Prostate gland (tissue), 2 donors: Measurements from ENCODE around the gene RAB28. TPM values are rescaled to one million over a fixed set of nuclear protein-coding genes. Genes with fewer than 3 reads are reported as not detected.

ENCODE experiments used
- DNase-seq: peaks from one replicate; pipeline ENCODE4 v3.0.0-alpha.2; 2019; ENCODE audit warnings: low spot score
- H3K27ac ChIP-seq, 2 donors: fragments of 200-600 bp; sonication (generic); 2 replicates each; pipeline ENCODE4 v1.5.1; 2017 to 2019
- H3K27me3 ChIP-seq: fragments of 200-600 bp; sonication (generic); replicated peaks from 2 replicates; pipeline ENCODE4 v1.5.1; 2019; ENCODE audit not compliant: insufficient read depth
- H3K36me3 ChIP-seq, 2 donors: fragments of 200-600 bp; sonication (generic); 1 replicate in 1 of 2; 2 replicates in 1 of 2; pipeline versions ENCODE4 v1.5.1 to v1.8.1; 2017 to 2019
- H3K4me1 ChIP-seq: fragments of 200-600 bp; sonication (generic); replicated peaks from 2 replicates; pipeline ENCODE4 v1.5.1; 2019
- H3K4me3 ChIP-seq, 2 donors: fragments of 200-600 bp; sonication (generic); 2 replicates each; pipeline ENCODE4 v1.5.1; 2017 to 2019
- H3K9me3 ChIP-seq: fragments of 200-600 bp; sonication (generic); 2 replicates; pipeline ENCODE4 v1.5.1; 2017
- CTCF ChIP-seq, 4 experiments: fragments of 200-600 bp in 2 of 4; fragments of 450-650 bp in 2 of 4; sonication (generic) in 2 of 4; IDR thresholded peaks; 1 replicate in 3 of 4; 2 replicates in 1 of 4; pipeline ENCODE4 v1.5.1; 2016 to 2019; ENCODE audit warnings: antibody characterized with exemption in 4 of 4, mild to moderate bottlenecking in 2 of 4, moderate library complexity in 2 of 4
- POLR2A ChIP-seq: fragments of 450-650 bp; IDR thresholded peaks from one replicate; pipeline ENCODE4 v1.6.1; 2016; ENCODE audit warnings: antibody characterized with exemption, mild to moderate bottlenecking
- POLR2AphosphoS5 ChIP-seq: sonication (generic); formaldehyde crosslinking; IDR thresholded peaks from one replicate; pipeline ENCODE4 v1.6.1; 2017; ENCODE audit warnings: antibody characterized with exemption
- WGBS: methylation state at CpG from one replicate; pipeline ENCODE4 v1.1.5; 2018; 5-methylcytosine and 5-hydroxymethylcytosine counted together
- intact Hi-C: fragments of 100-400 bp; cut with DNase I; formaldehyde crosslinking; loops from one replicate; pipeline ENCODE4 v1.14.2; 2022
- total RNA-seq, 2 donors: library from RNA; depleted of rRNA; stranded (reverse); fragments of >200 nt; gene quantifications; one replicate each; pipeline ENCODE4 v1.1.0, GENCODE V29; 2016

The RAB28 gene
- total RNA-seq, 2 donors from 2014 or later: 19.7 to 21.4 TPM

GRCh38 chr4:13525606-13526281 lies 41.6 kb upstream of the RAB28 start:
- 63% methylated on average over 4 of the region's 4 CpGs for WGBS

GRCh38 chr4:13524504-13525243 lies 40.5 kb upstream of the RAB28 start:
- no peaks in the 10 kb centered on the region for H3K4me1 ChIP-seq
- WGBS: 14% methylated on average over 36 of the region's 36 CpGs
- TF ChIP-seq CTCF (IDR thresholded peaks at IDR 0.05) (no peak), POLR2AphosphoS5 (no peak), POLR2A (no peak)
- peaks cover 45% of the 10 kb centered on the region for H3K27me3 ChIP-seq
- no peaks in the 10 kb centered on the region for H3K9me3 ChIP-seq
- intact Hi-C loops: no loop called here
- H3K36me3 ChIP-seq: no peaks in the 10 kb centered on the region
- no peak overlapping the region for H3K27ac ChIP-seq
- no peak overlapping the region for H3K4me3 ChIP-seq
- no peak for DNase-seq

More at GRCh38 chr4:13525606-13526281, 41.6 kb upstream of the RAB28 start:
- Histone ChIP-seq H3K27ac (no peak overlapping the region), H3K4me3 (no peak overlapping the region), H3K9me3 (no peaks in the 10 kb centered on the region), H3K4me1 (no peaks in the 10 kb centered on the region), H3K36me3 (no peaks in the 10 kb centered on the region), H3K27me3 (peaks cover 49% of the 10 kb centered on the region)
- intact Hi-C loops: no loop called here
- DNase-seq: no peak
- TF ChIP-seq CTCF (IDR thresholded peaks at IDR 0.05): no peak

- Histone ChIP-seq H3K27me3 (peaks cover 37% of the 10 kb centered on the region), H3K4me1 (no peaks in the 10 kb centered on the region), H3K9me3 (no peaks in the 10 kb centered on the region), H3K27ac (no peak overlapping the region), H3K4me3 (no peak overlapping the region), H3K36me3 (no peaks in the 10 kb centered on the region)
- WGBS: 17% methylated on average over 49 of the region's 59 CpGs
- no peak for DNase-seq
- TF ChIP-seq POLR2AphosphoS5: no peak
- no peak for TF ChIP-seq POLR2A
- TF ChIP-seq CTCF (IDR thresholded peaks at IDR 0.05): no peak
- intact Hi-C loops: no loop called here
Observed at GRCh38 chr4:13523591-13524503, 39.7 kb upstream of the RAB28 start.

GRCh38 chr4:13523105-13523477 lies 39.0 kb upstream of the RAB28 start:
- 19% methylated on average over 17 of the region's 17 CpGs for WGBS
- H3K4me1 ChIP-seq: no peaks in the 10 kb centered on the region
- DNase-seq: no peak
- H3K27ac ChIP-seq: no peak overlapping the region
- peaks cover 34% of the 10 kb centered on the region for H3K27me3 ChIP-seq
- H3K4me3 ChIP-seq: no peak overlapping the region
- no peaks in the 10 kb centered on the region for H3K9me3 ChIP-seq
- H3K36me3 ChIP-seq: no peaks in the 10 kb centered on the region
- TF ChIP-seq POLR2AphosphoS5: no peak
- intact Hi-C loops: no loop called here
